HEK293T (cell line): Measurements from ENCODE around the gene ZNF70.

Source experiments
- CTCF ChIA-PET: fragments of 350-600 bp; formaldehyde crosslinking; extraction: SDS; loops from one replicate; lab custom pipeline; 2021; ENCODE audit warnings: antibody characterized with exemption, inconsistent platforms; lab: Yijun Ruan, JAX
- POLR2A ChIA-PET: fragments of 350-600 bp; formaldehyde crosslinking; extraction: SDS; loops from one replicate; lab custom pipeline; 2020; ENCODE audit warnings: antibody characterized with exemption, inconsistent platforms; lab: Yijun Ruan, JAX
- DNase-seq: peaks from one replicate; pipeline ENCODE4 v3.0.0; 2012; ENCODE audit warnings: mixed read lengths; ENCODE audit errors: extremely low spot score
- ARNT ChIP-seq: fragments of 450-650 bp; IDR thresholded peaks from 2 replicates; pipeline ENCODE4 v1.6.1; 2017; ENCODE audit warnings: mild to moderate bottlenecking
- BHLHE40 ChIP-seq: fragments of 450-650 bp; IDR thresholded peaks from 2 replicates; pipeline ENCODE4 v1.6.1; 2016; ENCODE audit warnings: mild to moderate bottlenecking, moderate library complexity, borderline replicate concordance
- CTBP1 ChIP-seq: fragments of 450-650 bp; IDR thresholded peaks from 2 replicates; pipeline ENCODE4 v1.6.1; 2016; ENCODE audit warnings: borderline replicate concordance
- ELF4 ChIP-seq: fragments of 450-650 bp; IDR thresholded peaks from 2 replicates; pipeline ENCODE4 v1.6.1; 2017; ENCODE audit warnings: antibody characterized with exemption
- FOXA1 ChIP-seq: fragments of 450-650 bp; IDR thresholded peaks from 2 replicates; pipeline ENCODE4 v1.6.1; 2016; ENCODE audit warnings: mild to moderate bottlenecking
- FOXK2 ChIP-seq: fragments of 450-650 bp; IDR thresholded peaks from 2 replicates; pipeline ENCODE4 v1.6.1; 2016; ENCODE audit warnings: mild to moderate bottlenecking
- FOXM1 ChIP-seq: fragments of 450-650 bp; IDR thresholded peaks from 2 replicates; pipeline ENCODE4 v1.6.1; 2017; ENCODE audit warnings: mild to moderate bottlenecking, borderline replicate concordance
- HDGF ChIP-seq: fragments of 450-650 bp; IDR thresholded peaks from 2 replicates; pipeline ENCODE4 v1.6.1; 2017; ENCODE audit warnings: antibody characterized with exemption, borderline replicate concordance
- L3MBTL2 ChIP-seq: fragments of 450-650 bp; conservative IDR thresholded peaks from 2 replicates; pipeline ENCODE4 v1.6.1; 2016; ENCODE audit warnings: mild to moderate bottlenecking
- LEF1 ChIP-seq: fragments of 450-650 bp; IDR thresholded peaks from 2 replicates; pipeline ENCODE4 v1.6.1; 2017; ENCODE audit warnings: mild to moderate bottlenecking, borderline replicate concordance
- NFRKB ChIP-seq: fragments of 450-650 bp; IDR thresholded peaks from 2 replicates; pipeline ENCODE4 v1.6.1; 2016; ENCODE audit warnings: mild to moderate bottlenecking, moderate library complexity
- PKNOX1 ChIP-seq: fragments of 450-650 bp; IDR thresholded peaks from 2 replicates; pipeline ENCODE4 v1.6.1; 2016
- SP1 ChIP-seq: fragments of 450-650 bp; IDR thresholded peaks from 2 replicates; pipeline ENCODE4 v1.6.1; 2017
- SUZ12 ChIP-seq: fragments of 450-650 bp; IDR thresholded peaks from 2 replicates; pipeline ENCODE4 v1.6.1; 2016; ENCODE audit warnings: mild to moderate bottlenecking
- TARDBP ChIP-seq: fragments of 450-650 bp; IDR thresholded peaks from 2 replicates; pipeline ENCODE4 v1.6.1; 2016
- ZNF384 ChIP-seq: fragments of 450-650 bp; IDR thresholded peaks from 2 replicates; pipeline ENCODE4 v1.6.1; 2016

Gene ZNF70

GRCh38 chr22:23750714-23751440 lies at the start of gene ZNF70:
Gene ZNF70, minus strand, starts transcription at chr22:23751112. Its CDS starts 5,972 bp downstream, at chr22:23745140.
- DNase-seq: peak; percentile 95
- peak; percentile 78 for TF ChIP-seq L3MBTL2
- no peak for TF ChIP-seq FOXK2
- TF ChIP-seq NFRKB: no peak
- TF ChIP-seq ZNF384: no peak
- TF ChIP-seq LEF1: no peak
- peak; percentile 49; the same call in 1 of the 2 replicates for TF ChIP-seq ELF4
- TF ChIP-seq TARDBP: no peak
- TF ChIP-seq CTBP1: no peak
- ChIA-PET CTCF (no interaction called here), POLR2A (interaction anchor here (0.6 to 3.3 kb wide), 10 partner anchors 9 to 123 kb away, joined by 3 to 19 read pairs (median 6); partner anchors contain the start of genes C22orf15 and CHCHD10)

- DNase-seq: no peak
- CTCF ChIA-PET: no interaction called here
- no peak for TF ChIP-seq ARNT
- no peak for TF ChIP-seq HDGF
- no peak for TF ChIP-seq PKNOX1
- no peak for TF ChIP-seq ELF4
- TF ChIP-seq TARDBP: no peak
- TF ChIP-seq L3MBTL2: no peak
- no peak for TF ChIP-seq CTBP1
- no peak for TF ChIP-seq SUZ12
- no peak for TF ChIP-seq ZNF384
- TF ChIP-seq FOXK2: no peak
- TF ChIP-seq FOXA1: no peak
- POLR2A ChIA-PET: no interaction called here
Measured at GRCh38 chr22:23796461-23796860, 45.5 kb upstream of the ZNF70 start.

GRCh38 chr22:23793326-23793725 lies 42.4 kb upstream of the ZNF70 start:
- CTCF ChIA-PET: no interaction called here
- POLR2A ChIA-PET: no interaction called here
- no peak for DNase-seq
- TF ChIP-seq BHLHE40 (no peak), TARDBP (no peak), HDGF (no peak), CTBP1 (no peak), SUZ12 (no peak), SP1 (no peak), ELF4 (no peak), PKNOX1 (no peak), LEF1 (no peak), FOXM1 (no peak), FOXA1 (no peak), FOXK2 (no peak), L3MBTL2 (no peak), ARNT (no peak), ZNF384 (no peak), NFRKB (no peak)

- no peak for DNase-seq
- POLR2A ChIA-PET: interaction anchor here (0.7 to 1.2 kb wide), 2 partner anchors 11 to 122 kb away, joined by 3 read pairs; no protein-coding TSS in a partner anchor
- CTCF ChIA-PET: no interaction called here
- TF ChIP-seq NFRKB (no peak), CTBP1 (no peak), ELF4 (no peak), SP1 (no peak), ZNF384 (no peak), FOXK2 (no peak), LEF1 (no peak), PKNOX1 (no peak)
Measured at GRCh38 chr22:23791738-23792645, 41.1 kb upstream of the ZNF70 start.

DNA sequence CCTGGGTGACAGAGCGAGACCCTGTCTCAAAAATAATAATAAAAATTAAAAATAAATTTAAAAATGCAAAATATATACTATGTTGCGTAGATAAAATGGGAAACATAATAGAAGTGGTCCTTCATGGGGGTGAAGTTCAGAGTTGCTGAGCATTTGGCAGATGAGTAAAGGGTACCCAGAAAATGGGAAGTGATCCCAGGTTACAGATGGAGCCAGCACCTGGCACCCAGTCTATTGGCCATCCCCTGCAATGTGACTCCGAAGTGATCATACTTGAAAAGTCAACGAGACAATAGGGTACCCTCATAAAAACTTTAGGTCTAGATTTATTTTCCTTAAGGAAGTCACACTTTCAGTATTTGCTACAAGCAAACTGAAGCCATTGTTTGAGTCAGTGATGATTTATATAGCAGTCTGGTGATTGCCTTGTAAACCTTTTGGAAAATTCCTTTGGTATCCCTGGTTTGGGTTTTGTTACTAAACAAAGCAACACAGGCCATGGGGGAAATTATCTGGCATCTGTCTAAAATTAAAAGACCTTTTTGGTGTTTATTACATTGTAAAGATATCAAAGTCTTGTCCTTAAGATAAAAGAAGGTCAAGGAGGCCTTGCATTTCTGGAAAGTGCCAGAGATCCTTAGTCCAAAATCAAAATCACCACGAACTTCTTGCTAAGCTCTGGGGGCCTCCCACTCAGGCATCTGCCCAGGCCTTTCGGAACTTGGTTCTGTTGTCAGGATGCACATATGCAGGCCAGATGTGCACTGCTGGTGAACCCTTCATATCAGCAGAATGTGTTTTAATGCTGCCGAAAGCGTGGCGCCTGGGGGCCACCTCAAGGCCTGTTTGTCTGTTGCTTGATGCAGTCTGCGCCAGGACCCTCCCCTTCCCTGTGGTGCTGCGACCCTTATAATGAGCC lies 40.2 kb upstream of the ZNF70 start:
- CTCF ChIA-PET: no interaction called here
- POLR2A ChIA-PET: no interaction called here
- TF ChIP-seq FOXA1: no peak
- TF ChIP-seq FOXM1: no peak
- no peak for TF ChIP-seq FOXK2
- no peak for TF ChIP-seq HDGF
- no peak for TF ChIP-seq PKNOX1
- TF ChIP-seq ZNF384: no peak
- no peak for TF ChIP-seq SP1
- no peak for TF ChIP-seq NFRKB
- TF ChIP-seq SUZ12: no peak
- TF ChIP-seq CTBP1: no peak
- no peak for TF ChIP-seq TARDBP
- no peak for TF ChIP-seq LEF1
- TF ChIP-seq ELF4: no peak
- no peak for TF ChIP-seq ARNT
- no peak for TF ChIP-seq BHLHE40
- TF ChIP-seq L3MBTL2: no peak
- DNase-seq: no peak
